Neural progenitor cell (in vitro differentiated cells): ENCODE measurements around the gene MAPRE3.

Experiments
- CTCF ChIP-seq: fragments of 200-600 bp; sonication (generic); IDR thresholded peaks from 2 replicates; pipeline ENCODE4 v1.5.1; 2017; ENCODE audit warnings: antibody characterized with exemption, mild to moderate bottlenecking
- EZH2 ChIP-seq: fragments of 200-600 bp; sonication (generic); IDR thresholded peaks from 2 replicates; pipeline ENCODE4 v1.6.1; 2017; ENCODE audit warnings: antibody characterized with exemption, mild to moderate bottlenecking, moderate library complexity
- EZH2phosphoT487 ChIP-seq: fragments of 200-600 bp; sonication (generic); IDR thresholded peaks from 2 replicates; pipeline ENCODE4 v1.6.1; 2017; ENCODE audit warnings: antibody characterized with exemption

DNA sequence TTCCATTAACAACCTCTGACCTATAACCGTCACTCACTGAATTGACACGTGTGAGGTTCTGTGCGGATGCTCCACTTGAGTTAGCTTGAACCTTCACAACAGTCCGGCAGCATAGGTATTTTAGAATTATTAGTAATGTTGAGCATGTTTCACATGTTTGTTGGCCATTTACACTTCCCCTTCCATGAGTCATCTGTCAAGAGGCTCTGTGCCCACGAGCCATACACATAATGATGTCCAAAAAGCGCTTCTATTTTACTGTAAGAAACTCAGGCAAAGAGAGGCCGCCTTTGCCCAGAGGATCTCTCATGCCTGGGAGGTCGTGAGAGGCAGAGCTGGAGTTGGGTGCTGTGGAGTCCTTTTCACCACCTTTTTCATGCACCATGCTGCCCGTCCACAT lies 33.4 kb downstream of the MAPRE3 start:
- no peak for TF ChIP-seq CTCF
- no peak for TF ChIP-seq EZH2
- TF ChIP-seq EZH2phosphoT487: no peak
